NCI-H524 treated with DMSO at 0.1 percent for 48 hours (cell line): ENCODE measurements around the gene ZNF365.
"Not testable (repeated sequence)": the region's sequence is repeated elsewhere in the genome, so short reads cannot be mapped to it uniquely, and the experiment has no call there.

Experiments
- DNase-seq: peaks from one replicate; lab custom pipeline; 2025; lab: John Stamatoyannopoulos, UW

Gene ZNF365

GRCh38 chr10:62373995-62374861 is at the start of gene ZNF365:
TSS of gene ZNF365 (plus strand) at chr10:62374369. CDS start at chr10:62376194, 1,825 bp downstream.
- DNase-seq: no peak

- no peak for DNase-seq
Measured at GRCh38 chr10:62326176-62326575, 48.0 kb upstream of the ZNF365 start.

GRCh38 chr10:62327885-62328284 is 46.3 kb upstream of the ZNF365 start:
- DNase-seq: no peak

- DNase-seq: no peak
Measured at GRCh38 chr10:62330213-62330612, 44.0 kb upstream of the ZNF365 start.

DNA sequence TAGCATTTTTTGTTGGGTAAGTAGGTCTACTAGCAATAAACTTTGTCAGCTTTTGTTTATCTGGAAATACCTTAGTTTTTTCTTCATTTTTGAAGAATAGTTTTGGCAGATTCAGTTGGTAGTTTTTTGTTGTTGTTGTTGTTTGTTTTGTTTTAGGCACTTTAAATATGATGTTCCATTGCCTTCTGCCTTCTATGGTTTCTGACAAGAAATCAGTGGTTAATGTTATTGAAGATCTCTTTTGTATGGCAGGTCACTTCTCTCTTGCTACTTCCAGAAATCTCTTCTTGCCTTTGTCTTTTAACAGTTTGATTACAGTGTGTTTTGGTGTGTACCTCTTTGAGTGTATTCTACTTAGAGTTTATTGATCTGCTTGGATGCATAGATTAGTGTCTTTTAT is 41.8 kb upstream of the ZNF365 start:
- no peak for DNase-seq

DNA sequence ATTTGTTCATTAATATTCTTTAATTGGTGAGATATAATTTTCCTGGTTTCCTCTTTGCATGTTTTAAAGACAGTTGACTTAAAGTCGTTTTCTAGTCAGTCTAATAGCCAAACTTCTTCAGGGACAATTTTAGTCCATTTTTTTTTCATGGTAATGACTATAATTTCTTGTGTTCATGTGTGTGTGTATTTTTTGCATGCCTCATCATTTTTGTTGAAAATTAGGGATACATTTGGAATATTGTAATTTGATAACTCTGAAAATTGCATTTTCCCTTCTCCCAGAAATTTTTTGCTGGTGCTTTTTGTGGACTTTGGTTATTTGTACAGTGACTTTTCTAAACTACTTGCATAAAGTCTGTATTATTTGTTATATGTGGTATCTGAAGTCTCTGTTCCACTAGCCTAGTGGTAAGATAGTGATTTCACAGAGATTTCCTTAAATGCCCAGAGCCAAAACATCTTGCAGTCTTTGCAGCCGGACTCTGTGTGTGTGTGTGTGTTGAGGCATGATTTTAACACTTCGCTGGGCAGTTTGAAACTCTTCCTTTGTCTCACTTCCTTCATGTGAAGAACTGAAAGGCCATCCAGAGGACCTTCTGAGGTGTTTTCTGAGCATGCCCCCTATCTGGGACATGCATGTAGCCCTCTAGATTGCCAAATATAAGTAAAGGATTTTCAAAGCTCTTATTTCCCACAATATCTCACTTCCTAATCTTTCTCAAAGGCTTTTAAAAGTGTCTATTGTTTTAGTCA is 40.9 kb upstream of the ZNF365 start:
- DNase-seq: no peak

DNA sequence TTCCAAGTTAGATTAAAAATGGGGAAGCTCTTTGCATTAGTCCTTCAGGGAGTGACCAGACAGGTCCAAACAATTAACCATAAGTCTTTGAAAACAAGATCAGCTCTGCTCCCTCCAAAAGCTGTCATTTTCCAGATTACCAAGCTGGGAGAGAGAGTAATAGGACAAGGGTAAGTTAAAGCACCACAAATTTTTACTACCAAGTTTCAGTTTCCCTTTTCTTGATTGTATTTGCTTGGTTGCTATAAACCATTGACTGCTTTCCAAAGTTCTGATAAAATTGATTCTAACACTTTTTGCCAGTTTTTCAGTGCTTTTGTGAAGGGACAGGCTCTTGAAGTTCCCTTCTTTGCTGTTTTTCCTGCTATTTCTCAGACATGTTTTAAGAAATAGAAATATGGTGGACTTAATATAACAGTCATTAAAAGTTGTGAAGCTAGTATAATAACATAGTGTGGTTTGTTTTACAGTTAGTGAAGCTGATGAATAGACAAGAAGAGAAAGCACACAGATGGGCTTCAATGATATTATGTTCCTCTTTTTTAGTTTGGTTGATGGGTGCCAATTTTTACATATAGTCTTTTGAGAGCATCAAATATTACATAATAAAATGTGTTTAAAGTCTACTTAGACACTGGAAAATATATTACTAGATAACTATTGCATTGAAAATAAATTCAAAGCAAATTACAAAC is 40.0 kb upstream of the ZNF365 start:
- DNase-seq: no peak

DNA sequence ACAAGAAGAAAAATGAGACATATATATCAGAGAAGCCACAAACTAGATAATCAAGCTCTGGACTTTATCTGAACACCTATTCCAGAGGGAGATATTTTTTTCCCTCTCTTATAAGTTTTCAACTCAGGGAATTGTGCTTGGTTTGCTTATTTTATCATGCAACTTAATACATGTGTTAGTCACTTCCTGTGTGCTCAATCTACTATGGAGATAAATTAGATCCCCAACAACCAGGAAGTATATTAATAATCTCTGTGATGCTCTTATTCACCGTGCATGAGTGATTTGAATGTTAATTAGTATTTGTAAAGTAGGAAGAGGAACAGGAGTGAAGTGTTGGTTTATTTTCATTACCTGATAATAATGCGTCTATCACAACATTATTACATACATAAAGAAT is 38.8 kb upstream of the ZNF365 start:
- no peak for DNase-seq

DNA sequence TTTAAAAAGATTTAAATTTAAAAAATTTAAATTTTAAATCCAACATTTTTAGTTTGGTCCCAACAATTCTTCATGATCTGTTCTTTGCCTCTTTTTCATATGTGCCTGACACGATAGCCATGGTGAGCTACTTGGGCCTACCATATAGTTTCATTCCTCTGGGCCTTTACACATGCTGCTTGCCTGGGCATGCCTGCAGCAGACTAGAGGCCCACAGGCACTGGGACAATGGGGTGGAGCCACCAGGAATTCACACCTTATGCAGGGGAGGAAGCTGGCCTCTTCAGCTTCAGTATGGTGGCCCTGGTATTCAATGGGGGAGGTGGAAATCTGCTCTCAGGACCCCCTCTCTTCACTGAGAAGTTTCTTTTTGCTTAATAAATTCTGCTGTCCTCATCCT is 37.8 kb upstream of the ZNF365 start:
- no peak for DNase-seq

GRCh38 chr10:62341419-62341818 is 32.8 kb upstream of the ZNF365 start:
- no peak for DNase-seq

- DNase-seq: no peak
Measured at GRCh38 chr10:62343000-62343399, 31.2 kb upstream of the ZNF365 start.

- DNase-seq: no peak
Measured at GRCh38 chr10:62348029-62348428, 26.1 kb upstream of the ZNF365 start.

DNA sequence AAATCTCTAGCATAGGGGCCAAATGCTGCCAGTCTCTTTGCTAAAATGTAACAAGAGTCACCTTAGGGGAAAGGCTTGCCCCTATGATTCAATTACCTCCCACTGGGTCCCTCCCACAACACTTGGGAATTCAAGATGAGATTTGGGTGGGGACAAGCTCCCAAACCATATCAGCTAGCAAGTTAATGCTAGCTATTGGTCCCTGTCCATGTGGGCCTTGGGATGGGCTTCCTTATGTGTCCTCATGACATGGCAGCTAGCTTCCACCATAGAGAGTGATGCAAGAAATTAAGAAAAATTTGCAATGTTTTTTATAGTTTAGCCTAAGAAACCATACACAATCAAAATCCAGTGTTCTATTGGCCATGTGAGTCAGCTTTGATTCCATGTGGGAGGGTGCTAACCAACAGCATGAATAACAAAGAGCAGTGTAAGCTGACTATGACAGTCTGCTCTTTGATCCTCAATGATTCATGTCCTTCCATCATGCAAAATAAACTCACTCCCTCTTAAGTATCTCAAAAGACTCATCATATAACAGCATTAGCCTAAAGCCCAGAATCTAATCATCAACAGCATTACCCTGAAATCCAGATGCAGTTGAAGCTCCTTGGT is 21.7 kb upstream of the ZNF365 start:
- no peak for DNase-seq

DNA sequence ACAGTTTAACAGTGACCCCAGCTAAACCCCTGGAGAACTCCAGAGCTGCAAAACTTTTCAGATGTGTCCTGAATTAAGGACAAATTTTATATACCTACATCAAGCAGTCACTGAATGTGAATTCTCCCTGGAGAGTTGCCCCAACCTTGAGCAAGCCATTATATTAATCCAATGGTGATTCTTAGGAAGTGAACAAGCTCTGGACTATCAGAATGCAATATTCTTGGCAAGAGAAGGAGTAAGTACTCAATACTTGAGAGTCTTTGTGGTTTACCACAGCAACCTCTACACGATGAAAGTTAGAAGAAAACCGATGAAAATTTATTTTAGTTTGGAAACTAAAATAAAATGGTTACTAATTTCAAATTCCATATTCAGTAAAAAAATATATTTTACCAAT is 19.3 kb upstream of the ZNF365 start:
- no peak for DNase-seq

GRCh38 chr10:62356447-62356846 is 17.7 kb upstream of the ZNF365 start:
- no peak for DNase-seq

GRCh38 chr10:62358151-62358550 is 16.0 kb upstream of the ZNF365 start:
- not testable (repeated sequence) for DNase-seq

GRCh38 chr10:62373639-62373994 is 552 bp upstream of the ZNF365 start:
- no peak for DNase-seq

- DNase-seq: no peak
Measured at GRCh38 chr10:62374862-62375710, 917 bp downstream of the ZNF365 start.

GRCh38 chr10:62376071-62377025 is 2.2 kb downstream of the ZNF365 start:
- DNase-seq: no peak

DNA sequence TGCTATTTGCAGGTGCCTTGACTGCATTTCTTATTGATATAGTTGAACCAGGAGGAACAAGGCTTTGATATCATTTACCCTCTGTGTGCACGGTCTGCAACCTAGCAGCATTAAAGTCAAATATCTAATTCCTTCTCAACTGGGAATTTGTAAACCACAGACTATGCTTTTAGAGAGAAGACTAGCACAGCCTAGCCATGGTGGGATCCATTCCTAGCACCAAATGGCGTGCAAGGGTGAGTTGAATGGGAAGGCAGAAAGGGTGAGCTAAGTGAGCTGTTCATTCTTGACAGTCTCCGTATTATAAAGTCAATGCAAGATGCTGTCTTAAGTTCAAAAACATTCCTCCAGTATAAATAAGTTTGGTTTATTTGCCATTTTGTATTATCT is 2.9 kb downstream of the ZNF365 start:
- DNase-seq: no peak
